ENCODE results near the gene SPRR2B. TPM values are rescaled to one million over a fixed set of nuclear protein-coding genes. Genes with fewer than 3 reads are reported as not detected.
"Not testable (repeated sequence)": the region's sequence is repeated elsewhere in the genome, so short reads cannot be mapped to it uniquely, and the experiment has no call there.

SPRR2B gene
- total RNA-seq, 1 donor from 2014 or later, result not detected

DNA sequence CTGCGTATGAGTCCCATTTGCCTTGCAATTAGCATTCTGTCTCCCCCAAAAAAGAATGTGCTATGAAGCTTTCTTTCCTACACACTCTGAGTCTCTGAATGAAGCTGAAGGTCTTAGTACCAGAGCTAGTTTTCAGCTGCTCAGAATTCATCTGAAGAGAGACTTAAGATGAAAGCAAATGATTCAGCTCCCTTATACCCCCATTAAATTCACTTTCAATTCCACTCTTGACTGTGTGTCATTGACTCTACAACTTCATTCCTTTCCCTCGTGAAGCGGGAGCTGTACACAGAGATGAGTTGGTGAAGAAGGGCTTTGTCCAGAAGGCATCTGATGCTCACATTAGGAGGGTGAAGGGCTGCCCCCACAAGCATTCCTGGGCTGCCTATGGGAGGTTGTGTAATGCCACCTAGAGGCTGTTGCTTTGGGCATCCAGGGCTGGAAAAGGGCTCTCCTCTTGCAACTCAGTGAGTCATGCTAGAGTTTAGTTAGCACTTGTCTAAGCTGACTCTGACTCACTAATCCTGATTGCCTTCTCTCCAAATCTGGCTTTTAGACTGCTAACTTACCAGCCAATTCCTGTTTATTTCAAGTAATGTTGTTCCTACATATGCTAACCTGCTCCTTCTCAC lies 38.6 kb downstream of the SPRR2B start:
- DNase-seq (ENCODE audit: low spot score), result no peak

DNA sequence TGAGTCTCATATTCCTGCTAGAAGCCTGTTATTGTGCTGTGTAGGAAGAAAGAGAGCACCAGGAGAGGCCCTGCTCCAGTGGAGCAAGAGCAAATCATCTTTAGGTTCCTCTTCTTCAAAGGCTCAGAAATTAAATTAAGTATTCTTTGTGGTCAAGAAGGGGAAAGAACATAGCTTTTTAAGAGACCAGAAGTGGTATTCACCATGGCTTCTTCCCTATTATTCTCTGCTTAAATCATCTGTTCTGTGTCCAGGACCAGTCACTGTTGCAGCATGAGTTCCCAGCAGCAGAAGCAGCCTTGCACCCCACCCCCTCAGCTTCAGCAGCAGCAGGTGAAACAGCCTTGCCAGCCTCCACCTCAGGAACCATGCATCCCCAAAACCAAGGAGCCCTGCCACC lies 39.3 kb downstream of the SPRR2B start:
- no peak for DNase-seq (ENCODE audit: low spot score)

DNA sequence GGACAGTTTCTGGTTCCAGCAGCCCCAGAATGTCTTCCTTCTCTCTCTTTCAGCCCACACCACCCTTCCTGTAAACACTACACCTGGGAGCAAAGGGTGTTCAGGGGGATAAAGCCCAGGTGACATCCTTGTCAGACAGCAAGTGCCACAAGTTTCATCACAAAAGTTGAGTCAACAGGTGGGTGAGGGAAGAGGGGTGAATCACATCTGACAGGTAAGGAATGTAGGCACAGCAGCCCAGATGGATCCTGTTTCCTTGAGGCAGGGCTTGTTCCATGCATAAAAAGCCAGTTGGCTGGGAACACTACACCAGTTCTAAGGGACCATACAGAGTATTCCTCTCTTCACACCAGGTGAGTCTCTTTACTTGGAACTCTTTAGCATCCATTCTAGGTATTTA lies 40.5 kb downstream of the SPRR2B start, which contains the start of gene SPRR1B:
Gene SPRR1B, plus strand, starts transcription at position 309 of the 400 bp plus-strand sequence. CDS start 1,143 bp downstream, outside the sequence.
- no peak for DNase-seq (ENCODE audit: low spot score)

DNA sequence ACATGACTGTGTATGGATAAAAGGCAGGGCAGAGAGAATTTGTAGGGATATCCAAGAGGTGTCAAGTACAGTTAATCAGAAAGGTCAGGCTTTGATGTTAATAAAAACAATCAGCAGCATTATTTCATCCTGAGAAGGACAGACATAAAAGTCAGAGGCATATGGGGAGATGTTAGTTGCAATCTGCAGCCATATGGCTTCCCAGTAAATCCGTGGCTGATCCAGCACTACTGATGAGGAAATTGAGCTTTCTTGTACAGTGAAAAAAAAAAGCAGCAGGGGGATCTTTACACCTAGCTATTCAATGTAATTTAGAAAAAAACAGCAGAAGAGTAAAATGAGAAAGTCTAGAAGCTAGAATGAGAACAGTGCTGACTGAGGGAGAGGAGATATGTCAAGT lies 42.6 kb downstream of the SPRR2B start:
- DNase-seq (ENCODE audit: low spot score), result no peak

DNA sequence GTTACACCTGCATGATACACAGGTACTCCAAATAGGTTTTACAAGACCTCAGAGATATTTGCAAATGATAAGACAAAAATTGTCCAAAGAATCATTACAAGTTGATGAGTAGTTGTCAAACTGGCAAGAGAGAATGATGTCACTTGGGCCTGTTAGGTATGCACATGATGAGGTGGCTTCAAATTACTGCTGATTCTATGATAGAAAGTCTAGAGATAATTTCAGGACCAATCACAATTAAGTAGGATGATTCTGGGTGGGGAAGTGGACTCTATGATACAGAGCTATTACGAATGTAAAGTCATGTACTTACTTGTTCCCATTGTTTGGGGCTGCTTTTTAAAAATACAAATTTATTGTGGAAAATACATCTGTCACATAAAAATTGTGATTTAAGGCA lies 45.6 kb downstream of the SPRR2B start:
- no peak for DNase-seq (ENCODE audit: low spot score)

DNA sequence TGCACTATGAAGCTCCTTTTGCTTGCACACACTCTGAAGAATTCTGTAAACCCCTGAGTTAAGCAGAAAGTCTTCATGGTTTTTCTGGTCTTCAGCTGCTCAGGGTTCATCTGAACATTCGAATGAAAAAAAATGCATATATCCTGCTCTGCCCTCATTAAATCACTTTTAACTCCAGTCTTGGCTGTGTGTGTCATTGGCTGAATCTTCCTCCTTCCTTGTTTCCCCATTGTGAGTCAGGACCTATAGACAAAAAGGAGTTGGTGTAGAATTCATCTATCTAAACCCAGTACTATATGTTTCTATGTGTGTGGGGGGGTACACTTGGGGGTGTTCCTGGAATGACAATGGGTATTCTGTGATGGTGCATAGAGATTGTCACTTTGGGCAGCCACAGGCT lies 47.0 kb downstream of the SPRR2B start:
- no peak for DNase-seq (ENCODE audit: low spot score)

DNA sequence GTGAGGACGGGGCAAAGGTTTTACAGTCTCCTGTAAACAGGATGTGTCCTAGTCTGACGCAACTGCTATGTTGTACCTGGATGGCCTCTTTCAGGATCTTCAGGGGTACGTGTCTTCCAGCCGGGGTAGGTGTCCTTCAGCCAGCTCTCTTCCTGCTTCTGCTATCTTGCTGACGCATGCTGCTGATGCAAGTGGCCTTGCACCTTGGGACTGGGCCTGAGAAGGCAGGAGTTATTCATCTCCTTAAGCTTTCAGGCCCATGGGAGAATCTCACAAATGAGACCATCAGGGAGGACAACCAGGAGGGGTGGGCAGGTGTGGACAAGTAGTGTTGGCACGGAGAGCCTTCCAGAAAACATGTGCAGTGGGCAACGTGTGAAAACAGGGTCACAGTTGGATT lies 48.3 kb downstream of the SPRR2B start:
- DNase-seq (ENCODE audit: low spot score), result no peak

DNA sequence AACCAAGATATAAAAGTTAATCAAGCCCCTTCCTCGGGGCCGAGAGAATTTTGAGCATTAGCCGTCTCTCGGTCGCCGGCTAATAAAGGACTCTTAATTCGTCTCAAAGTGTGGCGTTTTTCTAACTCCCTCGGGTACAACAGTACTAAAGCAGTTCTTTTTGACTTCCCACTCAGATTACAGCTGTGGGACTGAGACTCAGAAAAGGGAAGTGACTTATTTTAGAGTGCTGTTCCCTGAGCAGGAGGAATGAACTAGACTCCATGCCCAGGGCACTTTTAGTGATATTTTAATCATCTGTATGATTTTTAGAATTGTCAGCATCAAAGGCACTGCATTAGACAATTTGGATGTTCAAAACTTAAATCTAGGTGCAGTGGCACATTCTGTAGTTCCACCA lies 49.1 kb downstream of the SPRR2B start:
- not testable (repeated sequence) for DNase-seq (ENCODE audit: low spot score)

DNA sequence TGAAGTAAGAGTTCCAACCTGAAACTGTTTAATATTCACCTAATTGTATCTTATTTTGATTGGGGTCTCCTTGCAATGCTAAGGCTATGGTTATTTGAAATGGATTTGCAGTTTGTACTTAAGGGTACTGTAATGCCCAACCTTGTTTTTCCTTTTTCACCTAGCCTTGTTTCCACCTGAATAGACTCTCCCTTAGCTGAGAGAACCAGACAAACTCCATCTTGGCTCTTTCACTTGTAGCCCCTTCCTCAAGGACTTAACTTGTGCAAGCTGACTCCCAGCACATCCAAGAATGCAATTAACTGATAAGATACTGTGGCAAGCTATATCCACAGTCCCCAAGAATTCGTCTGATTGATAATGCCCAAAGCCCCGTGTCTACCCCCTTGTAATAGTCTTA lies 49.6 kb downstream of the SPRR2B start:
- DNase-seq (ENCODE audit: low spot score), result not testable (repeated sequence)

Other genes starting within 250 kb of the SPRR2B start
- gene LCE1A, start 244.1 kb downstream of the SPRR2B start, total RNA-seq, result not detected
- not detected for gene LCE6A, start 228.8 kb downstream of the SPRR2B start, total RNA-seq
- gene LCE7A, start 211.6 kb downstream of the SPRR2B start, total RNA-seq, result not detected
- gene SMCP, start 193.3 kb downstream of the SPRR2B start, total RNA-seq, result not detected
- gene IVL, start 163.1 kb downstream of the SPRR2B start, total RNA-seq, result 43.4 TPM
- not detected for gene SPRR5, start 124.4 kb downstream of the SPRR2B start, total RNA-seq
- not detected for gene SPRR4, start 101.0 kb downstream of the SPRR2B start, total RNA-seq
- 13.8 TPM for gene SPRR1A, start 87.5 kb downstream of the SPRR2B start, total RNA-seq
- gene SPRR3, start 69.9 kb downstream of the SPRR2B start, total RNA-seq, result 79.0 TPM
- 0.91 TPM for gene SPRR1B, start 40.4 kb downstream of the SPRR2B start, total RNA-seq
- not detected for gene SPRR2D, start 30.5 kb downstream of the SPRR2B start, total RNA-seq
- gene SPRR2A, start 14.1 kb downstream of the SPRR2B start, total RNA-seq, result 0.96 TPM
- gene SPRR2E, start 22.9 kb upstream of the SPRR2B start, total RNA-seq, result not detected
- gene SPRR2F, start 41.9 kb upstream of the SPRR2B start, total RNA-seq, result not detected
- not detected for gene SPRR2G, start 79.3 kb upstream of the SPRR2B start, total RNA-seq
- not detected for gene LELP1, start 131.8 kb upstream of the SPRR2B start, total RNA-seq
- gene PRR9, start 146.0 kb upstream of the SPRR2B start, total RNA-seq, result not detected
- gene LORICRIN, start 188.1 kb upstream of the SPRR2B start, total RNA-seq, result not detected
- gene PGLYRP3, start 241.3 kb upstream of the SPRR2B start, total RNA-seq, result not detected